KOPT-K1 (cell line): ENCODE results near the gene SCRN3.

ENCODE experiments used
- H3K27ac ChIP-seq: fragments of 200-600 bp; sonication (generic); 2 replicates; pipeline ENCODE4 v1.5.1; 2016; ENCODE audit warnings: antibody characterized with exemption, mild to moderate bottlenecking, low read depth, low read length; ENCODE audit not compliant: poor library complexity, severe bottlenecking
- H3K36me3 ChIP-seq: fragments of 200-600 bp; sonication (generic); 2 replicates; pipeline ENCODE4 v1.5.1; 2017; ENCODE audit warnings: antibody characterized with exemption, mild to moderate bottlenecking, low read length, moderate library complexity; ENCODE audit not compliant: insufficient read depth
- H3K9me3 ChIP-seq: fragments of 200-600 bp; sonication (generic); 2 replicates; pipeline ENCODE4 v1.5.1; 2017; ENCODE audit warnings: antibody characterized with exemption, low read length, mild to moderate bottlenecking; ENCODE audit not compliant: insufficient read depth, poor library complexity, severe bottlenecking

SCRN3 gene

GRCh38 chr2:174439950-174440349, 44.4 kb downstream of the SCRN3 start:
- Histone ChIP-seq H3K36me3 (peaks cover 21% of the 10 kb centered on the region), H3K27ac (no peak overlapping the region), H3K9me3 (no peaks in the 10 kb centered on the region)

- no peaks in the 10 kb centered on the region for H3K9me3 ChIP-seq
- no peak overlapping the region for H3K27ac ChIP-seq
- peaks cover 18% of the 10 kb centered on the region; the same call in 1 of the 2 replicates for H3K36me3 ChIP-seq
Measured at GRCh38 chr2:174442546-174443510, 47.3 kb downstream of the SCRN3 start.

- H3K36me3 ChIP-seq, result peaks cover 26% of the 10 kb centered on the region
- no peaks in the 10 kb centered on the region for H3K9me3 ChIP-seq
- H3K27ac ChIP-seq, result no peak overlapping the region
Measured at GRCh38 chr2:174444761-174445160, 49.2 kb downstream of the SCRN3 start.

GRCh38 chr2:174445248-174445647, 49.7 kb downstream of the SCRN3 start:
- Histone ChIP-seq H3K27ac (no peak overlapping the region), H3K36me3 (peaks cover 23% of the 10 kb centered on the region), H3K9me3 (no peaks in the 10 kb centered on the region)

- peaks cover 23% of the 10 kb centered on the region for H3K36me3 ChIP-seq
- no peaks in the 10 kb centered on the region for H3K9me3 ChIP-seq
- no peak overlapping the region for H3K27ac ChIP-seq
Measured at GRCh38 chr2:174446531-174446930, 51.0 kb downstream of the SCRN3 start.

- H3K27ac ChIP-seq, result no peak overlapping the region
- no peaks in the 10 kb centered on the region for H3K9me3 ChIP-seq
- H3K36me3 ChIP-seq, result peaks cover 18% of the 10 kb centered on the region
Measured at GRCh38 chr2:174449033-174449432, 53.5 kb downstream of the SCRN3 start.

GRCh38 chr2:174450021-174450816, 54.7 kb downstream of the SCRN3 start:
- Histone ChIP-seq H3K36me3 (peaks cover 18% of the 10 kb centered on the region), H3K27ac (no peak overlapping the region), H3K9me3 (no peaks in the 10 kb centered on the region)

- Histone ChIP-seq H3K36me3 (peaks cover 17% of the 10 kb centered on the region), H3K9me3 (no peaks in the 10 kb centered on the region), H3K27ac (no peak overlapping the region)
Measured at GRCh38 chr2:174454566-174454965, 59.0 kb downstream of the SCRN3 start.

- Histone ChIP-seq H3K9me3 (no peaks in the 10 kb centered on the region), H3K27ac (no peak overlapping the region), H3K36me3 (peaks cover 18% of the 10 kb centered on the region)
Measured at GRCh38 chr2:174461221-174461620, 65.7 kb downstream of the SCRN3 start.

GRCh38 chr2:174465327-174465726, 69.8 kb downstream of the SCRN3 start:
- no peaks in the 10 kb centered on the region for H3K9me3 ChIP-seq
- no peak overlapping the region for H3K27ac ChIP-seq
- H3K36me3 ChIP-seq, result 0 out of 2 replicates have a peak, but pooled peaks cover 6% of the 10 kb centered on the region

GRCh38 chr2:174473796-174474195, 78.3 kb downstream of the SCRN3 start:
- Histone ChIP-seq H3K36me3 (peaks cover 7% of the 10 kb centered on the region; the same call in 1 of the 2 replicates), H3K9me3 (no peaks in the 10 kb centered on the region), H3K27ac (no peak overlapping the region)

- H3K36me3 ChIP-seq, result peaks cover 21% of the 10 kb centered on the region; the same call in 1 of the 2 replicates
- no peak overlapping the region for H3K27ac ChIP-seq
- H3K9me3 ChIP-seq, result no peaks in the 10 kb centered on the region
Measured at GRCh38 chr2:174477759-174478158, 82.2 kb downstream of the SCRN3 start.
